HepG2 (cell line): ENCODE measurements around the gene PDLIM4. TPM values are rescaled to one million over a fixed set of nuclear protein-coding genes. Genes with fewer than 3 reads are reported as not detected.

Experiments used
- ATAC-seq: fragments of 200-7000 bp; cut with Tn5 transposase; 3 replicates; pipeline ENCODE4 v1.9.1; 2020; ENCODE audit warnings: mild to moderate bottlenecking, moderate library complexity
- BruUV-seq: library from RNA; stranded (reverse); fragments of 400-500 nt; replicated peaks from 2 replicates; lab custom pipeline; 2021; lab: Mats Ljungman, UMichigan
- CTCF ChIA-PET: fragments of 300-600 bp; formaldehyde crosslinking; extraction: SDS; loops from one replicate; lab custom pipeline; 2021; ENCODE audit warnings: low total read pairs, inconsistent platforms, low intra/inter-chr PET ratio; lab: Yijun Ruan, JAX
- POLR2A ChIA-PET: fragments of 350-600 bp; sonication (Branson Sonifier 250); formaldehyde crosslinking; loops from one replicate; lab custom pipeline; 2020; ENCODE audit warnings: antibody characterized with exemption, inconsistent platforms; lab: Yijun Ruan, JAX
- DNase-seq: peaks from one replicate; pipeline ENCODE4 v3.0.0-alpha.2; 2015; ENCODE audit warnings: low spot score
- FAIRE-seq: peaks from 3 replicates; lab custom pipeline; 2011; peaks lifted over from hg19 to GRCh38; lab: Jason Lieb, UNC
- H2AFZ ChIP-seq: one replicate; pipeline ENCODE4 v1.6.1; 2011; ENCODE audit warnings: low read length, inconsistent platforms
- H3K27ac ChIP-seq: fragments of 300-600 bp; 3 replicates; pipeline ENCODE4 v1.8.0; 2011; ENCODE audit warnings: mixed run types, mild to moderate bottlenecking, mixed read lengths, low read length, inconsistent platforms; ENCODE audit not compliant: insufficient read depth; ENCODE audit errors: extremely low read length
- H3K27me3 ChIP-seq, 2 experiments: fragments of 200-600 bp in 1 of 2; 2 replicates in 1 of 2; 3 replicates in 1 of 2; pipeline versions ENCODE4 v1.6.0 to v1.8.0; 2011; ENCODE audit warnings: low read length in 2 of 2, mild to moderate bottlenecking in 2 of 2, moderate library complexity in 2 of 2, inconsistent platforms in 1 of 2; ENCODE audit not compliant: insufficient read depth in 2 of 2, control insufficient read depth in 1 of 2
- H3K36me3 ChIP-seq, 2 experiments: fragments of 200-600 bp in 1 of 2; replicated peaks in 1 of 2; 2 replicates in 1 of 2; 3 replicates in 1 of 2; pipeline versions ENCODE4 v1.5.1 to v1.8.0; 2011; ENCODE audit warnings: low read length in 2 of 2, inconsistent platforms in 1 of 2; ENCODE audit not compliant: insufficient read depth in 2 of 2, control insufficient read depth in 1 of 2
- H3K4me1 ChIP-seq: 2 replicates; pipeline ENCODE4 v1.5.1; 2012; ENCODE audit warnings: low read length, inconsistent platforms; ENCODE audit not compliant: insufficient read depth
- H3K4me2 ChIP-seq: 2 replicates; pipeline ENCODE4 v1.6.0; 2011; ENCODE audit warnings: low read depth, low read length, inconsistent platforms
- H3K4me3 ChIP-seq, 3 experiments: fragments of 200-600 bp in 1 of 3; sonication (generic), shearing (Covaris generic) in 1 of 3; replicated peaks in 1 of 3; 2 replicates each; pipeline ENCODE4 v1.5.1; 2011 to 2016; ENCODE audit warnings: low read length in 3 of 3, inconsistent platforms in 2 of 3, low read depth in 2 of 3, mild to moderate bottlenecking in 2 of 3, control low read depth in 1 of 3, mixed read lengths in 1 of 3; ENCODE audit not compliant: insufficient read depth in 1 of 3
- H3K79me2 ChIP-seq: one replicate; pipeline ENCODE4 v1.6.1; 2011; ENCODE audit warnings: low read length, inconsistent platforms; ENCODE audit not compliant: insufficient read depth
- H3K9ac ChIP-seq: 2 replicates; pipeline ENCODE4 v1.6.0; 2011; ENCODE audit warnings: mild to moderate bottlenecking, low read depth, low read length, inconsistent platforms; ENCODE audit not compliant: insufficient read depth
- H3K9me3 ChIP-seq: 2 replicates; pipeline ENCODE4 v1.5.1; 2012; ENCODE audit warnings: mild to moderate bottlenecking, low read length
- H4K20me1 ChIP-seq: 2 replicates; pipeline ENCODE4 v1.6.0; 2011; ENCODE audit warnings: inconsistent platforms, mild to moderate bottlenecking, low read length, moderate library complexity; ENCODE audit not compliant: insufficient read depth
- CBFB ChIP-seq: sonication (generic); formaldehyde crosslinking; IDR thresholded peaks from 2 replicates; pipeline ENCODE4 v1.4.0; 2020; ENCODE audit warnings: missing genetic modification reagents
- CENPX ChIP-seq: sonication (generic); formaldehyde crosslinking; IDR thresholded peaks from 2 replicates; pipeline ENCODE4 v1.9.0; 2021; ENCODE audit warnings: mild to moderate bottlenecking, missing genetic modification reagents, moderate library complexity
- FOSL1 ChIP-seq: sonication (generic); formaldehyde crosslinking; IDR thresholded peaks from 2 replicates; pipeline ENCODE4 v1.9.0; 2021; ENCODE audit warnings: missing genetic modification reagents, borderline replicate concordance
- MED1 ChIP-seq: sonication (generic); formaldehyde crosslinking; IDR thresholded peaks from 2 replicates; pipeline ENCODE4 v1.4.0; 2020; ENCODE audit warnings: missing genetic modification reagents
- MTA3 ChIP-seq: sonication (generic); formaldehyde crosslinking; IDR thresholded peaks from 2 replicates; pipeline ENCODE4 v1.4.0; 2020; ENCODE audit warnings: missing genetic modification reagents
- SOX13 ChIP-seq, 3 experiments: fragments of 450-650 bp in 1 of 3; sonication (generic) in 1 of 3; formaldehyde crosslinking in 1 of 3; IDR thresholded peaks in 2 of 3; conservative IDR thresholded peaks in 1 of 3; 2 replicates each; pipeline versions ENCODE4 v1.5.0 to v1.6.1; 2016 to 2020; ENCODE audit warnings: antibody characterized with exemption in 1 of 3, mild to moderate bottlenecking in 1 of 3, missing compliant biosample characterization in 1 of 3, missing genetic modification reagents in 1 of 3, moderate library complexity in 1 of 3
- ZNF232 ChIP-seq: sonication (generic); formaldehyde crosslinking; IDR thresholded peaks from 2 replicates; pipeline ENCODE4 v1.4.0; 2020; ENCODE audit warnings: missing genetic modification reagents, borderline replicate concordance
- ZNF235 ChIP-seq: sonication (generic); formaldehyde crosslinking; IDR thresholded peaks from 2 replicates; pipeline ENCODE4 v1.8.1; 2023; ENCODE audit warnings: mild to moderate bottlenecking, missing genetic modification reagents, borderline replicate concordance
- ZNF383 ChIP-seq: sonication (generic); formaldehyde crosslinking; IDR thresholded peaks from 2 replicates; pipeline ENCODE4 v1.4.0; 2020; ENCODE audit warnings: missing genetic modification reagents, mild to moderate bottlenecking, borderline replicate concordance
- WGBS: methylation state at CpG from one replicate; pipeline ENCODE4 v1.1.6; 2017; ENCODE audit warnings: low lambda C conversion rate; 5-methylcytosine and 5-hydroxymethylcytosine counted together
- in situ Hi-C: cut with HindIII; loops from 2 replicates; pipeline ENCODE4 v1.10.0; 2017; ENCODE audit warnings: low pct_unique_long_range_greater_than_20kb; ENCODE audit not compliant: extremely low pct_ligation_motif_present
- intact Hi-C: fragments of 100-400 bp; cut with micrococcal nuclease; formaldehyde crosslinking; loops from one replicate; pipeline ENCODE4 v1.10.0; 2022; ENCODE audit not compliant: unreplicated experiment
- polyA plus RNA-seq, 8 experiments: library from polyadenylated mRNA; depleted of rRNA in 3 of 8; stranded (reverse) in 7 of 8; unstranded in 1 of 8; fragments of >200 nt; fragmentation: Illumina TruSeq in 4 of 8; extraction: Trizol in 4 of 8; gene quantifications; 2 replicates each; pipeline versions ENCODE4 v1.2.1 to v1.2.3, GENCODE V29; 2011 to 2016; ENCODE audit warnings: low read depth in 4 of 8, missing spikeins in 1 of 8, mixed read lengths in 1 of 8; ENCODE audit not compliant: insufficient read depth in 1 of 8
- total RNA-seq, 5 experiments: library from RNA; depleted of rRNA; stranded (reverse); fragments of >200 nt; fragmentation: Illumina TruSeq; extraction: Trizol; gene quantifications; 2 replicates each; pipeline ENCODE4 v1.2.3, GENCODE V29; 2016; ENCODE audit warnings: low read depth in 1 of 5

Gene PDLIM4
- total and polyA plus RNA-seq, 2 of the 13 experiments (the other 11 are each of a cell fraction or from before 2014, with no cell fraction given) = 1.1 to 2.3 TPM

DNA sequence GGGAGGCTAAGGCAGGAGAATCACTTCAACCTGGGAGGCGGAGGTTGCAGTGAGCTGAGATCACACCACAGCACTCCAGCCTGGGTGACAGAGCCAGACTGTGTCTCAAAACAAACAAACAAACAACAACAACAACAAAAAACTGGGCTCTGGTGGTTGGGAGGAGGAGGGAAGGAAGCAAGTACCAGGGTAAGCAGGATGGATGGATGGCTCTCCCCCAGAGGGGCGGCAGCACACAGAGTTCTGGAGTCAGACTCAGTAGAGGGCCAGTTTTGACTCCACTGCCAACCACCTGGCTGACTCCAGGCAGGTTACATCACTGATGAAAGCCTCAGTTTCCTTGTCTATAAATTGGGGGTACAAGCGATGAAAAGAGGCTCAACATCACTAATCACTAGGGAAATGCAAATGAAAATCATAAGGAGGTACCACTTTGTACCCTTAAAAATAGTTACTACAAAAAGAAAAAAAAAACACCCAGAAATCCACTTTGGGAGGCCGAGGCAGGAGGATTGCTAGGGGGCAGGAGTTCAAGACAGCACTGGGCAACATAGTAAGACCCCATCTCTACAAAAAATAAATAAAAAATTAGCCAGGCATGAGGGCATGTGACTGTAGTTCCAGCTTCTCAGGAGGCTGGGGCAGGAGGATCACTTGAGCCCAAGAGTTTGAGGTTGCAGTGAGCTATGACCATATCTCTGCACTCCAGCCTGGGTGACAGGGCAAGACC lies 39.9 kb downstream of the PDLIM4 start:
- Histone ChIP-seq H3K4me2 (no peak overlapping the region), H3K9ac (no peak overlapping the region), H3K27me3 (no peaks in the 10 kb centered on the region; a peak in 2 of 5 replicates), H3K4me3 (no peak overlapping the region), H4K20me1 (no peaks in the 10 kb centered on the region), H2AFZ (no peak overlapping the region), H3K79me2 (no peaks in the 10 kb centered on the region), H3K36me3 (no peaks in the 10 kb centered on the region), H3K9me3 (no peaks in the 10 kb centered on the region), H3K27ac (no peak overlapping the region), H3K4me1 (peaks cover 54% of the 10 kb centered on the region)
- in situ Hi-C loops = loop anchor here (10.0 kb wide), 1 partner anchor 197 kb away; the partner anchor contains the start of gene IRF1
- WGBS = 94% methylated on average over 4 of the region's 4 CpGs
- intact Hi-C loops = no loop called here
- FAIRE-seq (no peak), ATAC-seq (no peak), DNase-seq (no peak)
- ChIA-PET POLR2A (no interaction called here), CTCF (no interaction called here)
- BruUV-seq = no TSS peak
- TF ChIP-seq MED1 (no peak), ZNF232 (CRISPR knock-in tag) (no peak), SOX13 (IDR thresholded peaks at IDR 0.05) (no peak), SOX13 (CRISPR knock-in tag; conservative IDR thresholded peaks at IDR 0.05 in 1 of 2, IDR thresholded peaks at IDR 0.05 in 1 of 2) (no peak), MTA3 (no peak), ZNF235 (CRISPR knock-in tag) (no peak), CENPX (CRISPR knock-in tag) (no peak), FOSL1 (CRISPR knock-in tag) (no peak), CBFB (no peak), ZNF383 (CRISPR knock-in tag) (no peak)
